ENCODE measurements around the gene BTBD9.

BTBD9 gene

DNA sequence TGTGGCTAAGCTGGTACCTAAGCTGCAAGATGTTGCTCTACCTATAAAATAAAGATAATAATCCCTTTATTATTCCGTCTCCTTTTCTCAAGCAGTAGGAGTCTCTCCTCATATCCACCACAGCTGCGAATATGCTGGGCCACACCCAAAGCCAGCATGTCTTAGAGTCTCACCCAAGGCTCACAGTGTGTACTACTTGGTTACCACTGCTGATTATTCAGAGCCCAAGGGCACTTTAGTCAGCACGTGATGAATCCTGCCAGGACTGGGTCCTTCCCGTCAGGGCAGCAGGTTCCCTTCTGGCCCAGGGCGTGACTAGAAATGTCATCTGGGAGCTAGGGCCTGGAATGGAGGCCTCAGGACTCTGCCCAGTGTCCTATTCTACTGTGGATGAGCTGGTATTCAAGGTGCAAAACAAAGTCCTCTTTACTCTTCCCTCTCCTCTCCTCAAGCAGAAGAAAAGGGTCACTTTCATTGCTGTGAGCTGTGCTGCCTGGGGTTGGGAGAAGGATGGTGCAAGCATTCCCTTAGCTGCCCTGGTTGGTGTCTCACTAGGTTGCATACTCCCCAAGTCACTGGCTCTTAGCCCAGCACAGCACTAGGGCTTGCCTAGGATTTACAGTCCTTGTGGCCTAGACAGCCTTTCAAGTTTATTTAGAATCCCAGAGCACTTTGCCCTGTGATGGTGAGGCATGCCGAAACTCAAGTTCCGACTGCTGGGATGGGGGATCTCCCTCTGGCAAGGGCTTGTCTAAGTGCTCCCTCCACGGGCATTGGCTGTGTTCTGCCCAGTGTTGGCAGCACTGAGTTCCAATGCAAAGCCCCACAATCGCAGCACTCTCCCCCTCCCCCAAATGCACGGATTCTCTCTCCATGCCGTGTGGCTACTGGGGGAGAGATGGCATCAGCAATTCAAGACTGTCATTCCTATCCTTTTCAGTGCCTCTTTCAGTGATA lies 320.2 kb downstream of the BTBD9 start:
- H3K9me3 ChIP-seq (ENCODE audit: low read depth, low read length): no peaks in the 10 kb centered on the region
- TF ChIP-seq POLR2AphosphoS5 (IDR thresholded peaks at IDR 0.05; ENCODE audit: borderline replicate concordance, low read depth, low read length) (no peak), EZH2 (IDR thresholded peaks at IDR 0.05) (no peak), FOXP2 (optimal IDR thresholded peaks at IDR 0.05; ENCODE audit: control extremely low read depth, extremely low read length, insufficient read depth) (no peak)
- no peak overlapping the region for H3K9ac ChIP-seq (ENCODE audit: insufficient read length)
- no peaks in the 10 kb centered on the region for H3K36me3 ChIP-seq (ENCODE audit: insufficient read depth, low read length)
- H3K4me3 ChIP-seq: no peak overlapping the region
- DNase-seq (ENCODE audit: low read depth, low spot score): no peak
- H3K27ac ChIP-seq: no peak overlapping the region

DNA sequence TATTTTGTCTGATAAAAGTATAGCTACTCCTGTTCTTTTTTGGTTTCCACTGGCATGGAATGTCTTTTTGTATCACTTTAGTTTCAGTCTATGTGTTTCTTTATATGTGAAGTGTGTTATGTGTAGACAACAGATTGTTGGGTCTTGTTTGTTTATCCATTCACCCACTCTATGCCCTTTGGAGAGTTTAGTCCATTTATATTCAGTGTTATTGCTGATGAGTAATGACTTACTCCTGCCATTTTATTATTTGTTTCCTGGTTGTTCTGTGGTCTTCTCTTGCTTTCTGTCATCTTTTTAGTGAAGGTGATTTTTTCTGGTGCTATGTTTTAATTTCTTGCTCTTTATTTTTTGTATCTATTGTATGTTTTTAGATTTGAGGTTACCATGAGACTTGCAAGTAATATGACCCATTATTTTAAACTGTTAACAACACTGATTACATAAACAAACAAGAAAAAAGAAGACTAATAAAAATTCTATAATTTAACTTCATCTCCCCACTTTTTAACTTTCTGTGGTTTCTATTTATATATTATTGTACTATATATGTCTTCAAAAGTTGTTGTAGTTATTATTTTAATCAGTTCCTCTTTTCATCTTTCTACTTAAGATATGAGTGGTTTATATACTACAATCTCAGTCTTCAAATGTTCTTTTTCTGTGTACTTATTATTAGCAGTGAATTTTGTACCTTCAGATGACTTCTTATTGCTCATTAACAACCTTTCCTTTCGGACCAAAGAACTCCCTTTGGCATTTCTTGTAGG lies 323.4 kb downstream of the BTBD9 start:
- DNase-seq (ENCODE audit: low read depth, low spot score): no peak
- Histone ChIP-seq H3K36me3 (ENCODE audit: insufficient read depth, low read length) (no peaks in the 10 kb centered on the region), H3K27ac (no peak overlapping the region), H3K4me3 (no peak overlapping the region), H3K9ac (ENCODE audit: insufficient read length) (no peak overlapping the region), H3K9me3 (ENCODE audit: low read depth, low read length) (no peaks in the 10 kb centered on the region)
- no peak for TF ChIP-seq EZH2 (IDR thresholded peaks at IDR 0.05)
- no peak for TF ChIP-seq FOXP2 (optimal IDR thresholded peaks at IDR 0.05; ENCODE audit: control extremely low read depth, extremely low read length, insufficient read depth)
- no peak for TF ChIP-seq POLR2AphosphoS5 (IDR thresholded peaks at IDR 0.05; ENCODE audit: borderline replicate concordance, low read depth, low read length)

GRCh38 chr6:38311201-38311600 lies 328.5 kb downstream of the BTBD9 start:
- no peak for DNase-seq (ENCODE audit: low read depth, low spot score)
- Histone ChIP-seq H3K27ac (no peak overlapping the region), H3K9me3 (ENCODE audit: low read depth, low read length) (no peaks in the 10 kb centered on the region), H3K9ac (ENCODE audit: insufficient read length) (no peak overlapping the region), H3K4me3 (no peak overlapping the region), H3K36me3 (ENCODE audit: insufficient read depth, low read length) (no peaks in the 10 kb centered on the region)
- TF ChIP-seq FOXP2 (optimal IDR thresholded peaks at IDR 0.05; ENCODE audit: control extremely low read depth, extremely low read length, insufficient read depth) (no peak), EZH2 (IDR thresholded peaks at IDR 0.05) (no peak), POLR2AphosphoS5 (IDR thresholded peaks at IDR 0.05; ENCODE audit: borderline replicate concordance, low read depth, low read length) (no peak)

DNA sequence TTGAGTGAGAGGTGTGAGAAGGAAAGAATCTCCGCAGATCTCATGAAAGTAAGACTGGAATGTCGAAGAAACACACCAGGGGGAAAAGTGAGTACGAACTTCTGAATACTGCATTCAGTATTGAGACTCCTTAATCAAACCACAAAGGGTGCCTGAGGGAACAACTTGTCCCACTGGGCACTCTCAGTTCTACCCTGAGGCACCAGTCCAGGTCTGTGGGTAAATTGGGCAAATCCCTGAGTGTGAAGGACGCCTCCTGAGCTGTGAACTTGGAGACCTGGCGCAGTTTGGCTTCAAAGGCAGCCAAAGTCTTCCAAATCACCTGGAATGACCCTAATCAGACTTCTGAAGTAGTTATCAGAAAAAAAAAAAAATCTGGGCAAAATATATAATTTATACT lies 329.7 kb downstream of the BTBD9 start:
- H3K27ac ChIP-seq: no peak overlapping the region
- H3K9ac ChIP-seq (ENCODE audit: insufficient read length): no peak overlapping the region
- no peak overlapping the region for H3K4me3 ChIP-seq
- DNase-seq (ENCODE audit: low read depth, low spot score): no peak
- H3K9me3 ChIP-seq (ENCODE audit: low read depth, low read length): no peaks in the 10 kb centered on the region
- TF ChIP-seq POLR2AphosphoS5 (IDR thresholded peaks at IDR 0.05; ENCODE audit: borderline replicate concordance, low read depth, low read length): no peak
- TF ChIP-seq EZH2 (IDR thresholded peaks at IDR 0.05): no peak
- no peak for TF ChIP-seq FOXP2 (optimal IDR thresholded peaks at IDR 0.05; ENCODE audit: control extremely low read depth, extremely low read length, insufficient read depth)
- H3K36me3 ChIP-seq (ENCODE audit: insufficient read depth, low read length): no peaks in the 10 kb centered on the region

DNA sequence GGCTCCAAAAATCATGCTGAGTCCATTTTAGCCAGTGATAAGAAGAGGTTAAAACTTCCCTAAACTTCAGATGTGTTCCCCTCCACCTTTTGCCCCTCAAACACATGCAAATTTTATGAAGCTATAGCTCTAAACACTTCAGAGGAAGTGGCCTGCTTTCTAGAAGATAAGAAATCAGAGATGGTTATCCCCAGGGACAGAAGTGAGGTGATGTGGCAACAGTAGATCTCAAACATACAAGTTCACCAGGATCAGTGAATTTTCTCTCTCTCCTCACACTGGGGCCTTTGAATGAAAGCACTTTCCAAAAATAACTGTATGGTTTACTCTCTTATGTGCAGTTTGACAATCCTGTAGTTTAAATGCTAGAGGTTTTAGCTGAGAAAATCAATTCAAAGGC lies 332.0 kb downstream of the BTBD9 start:
- H3K4me3 ChIP-seq: no peak overlapping the region

GRCh38 chr6:38306931-38307330 lies 332.8 kb downstream of the BTBD9 start:
- no peak overlapping the region for H3K9ac ChIP-seq (ENCODE audit: insufficient read length)
- H3K36me3 ChIP-seq (ENCODE audit: insufficient read depth, low read length): no peaks in the 10 kb centered on the region
- no peaks in the 10 kb centered on the region for H3K9me3 ChIP-seq (ENCODE audit: low read depth, low read length)
- TF ChIP-seq FOXP2 (optimal IDR thresholded peaks at IDR 0.05; ENCODE audit: control extremely low read depth, extremely low read length, insufficient read depth): no peak
- TF ChIP-seq EZH2 (IDR thresholded peaks at IDR 0.05): no peak
- no peak for TF ChIP-seq POLR2AphosphoS5 (IDR thresholded peaks at IDR 0.05; ENCODE audit: borderline replicate concordance, low read depth, low read length)
- H3K4me3 ChIP-seq: no peak overlapping the region
- no peak overlapping the region for H3K27ac ChIP-seq
- no peak for DNase-seq (ENCODE audit: low read depth, low spot score)

More for the DNA sequence above, 332.0 kb downstream of the BTBD9 start:
- DNase-seq (ENCODE audit: low read depth, low spot score): no peak
- TF ChIP-seq POLR2AphosphoS5 (IDR thresholded peaks at IDR 0.05; ENCODE audit: borderline replicate concordance, low read depth, low read length): no peak
- TF ChIP-seq FOXP2 (optimal IDR thresholded peaks at IDR 0.05; ENCODE audit: control extremely low read depth, extremely low read length, insufficient read depth): no peak
- no peak for TF ChIP-seq EZH2 (IDR thresholded peaks at IDR 0.05)
- H3K9me3 ChIP-seq (ENCODE audit: low read depth, low read length): no peaks in the 10 kb centered on the region
- H3K9ac ChIP-seq (ENCODE audit: insufficient read length): no peak overlapping the region
- H3K27ac ChIP-seq: no peak overlapping the region
- H3K36me3 ChIP-seq (ENCODE audit: insufficient read depth, low read length): no peaks in the 10 kb centered on the region

GRCh38 chr6:38305995-38306681 lies 333.6 kb downstream of the BTBD9 start:
- no peak overlapping the region for H3K27ac ChIP-seq
- DNase-seq (ENCODE audit: low read depth, low spot score): no peak
- H3K4me3 ChIP-seq: no peak overlapping the region

GRCh38 chr6:38302838-38303237 lies 336.9 kb downstream of the BTBD9 start:
- Histone ChIP-seq H3K9ac (ENCODE audit: insufficient read length) (no peak overlapping the region), H3K4me3 (no peak overlapping the region), H3K36me3 (ENCODE audit: insufficient read depth, low read length) (no peaks in the 10 kb centered on the region), H3K27ac (no peak overlapping the region), H3K9me3 (ENCODE audit: low read depth, low read length) (no peaks in the 10 kb centered on the region)
- DNase-seq (ENCODE audit: low read depth, low spot score): no peak
- no peak for TF ChIP-seq EZH2 (IDR thresholded peaks at IDR 0.05)
- no peak for TF ChIP-seq FOXP2 (optimal IDR thresholded peaks at IDR 0.05; ENCODE audit: control extremely low read depth, extremely low read length, insufficient read depth)

More at GRCh38 chr6:38305995-38306681, 333.6 kb downstream of the BTBD9 start:
- Histone ChIP-seq H3K36me3 (ENCODE audit: insufficient read depth, low read length) (no peaks in the 10 kb centered on the region), H3K9ac (ENCODE audit: insufficient read length) (no peak overlapping the region), H3K9me3 (ENCODE audit: low read depth, low read length) (no peaks in the 10 kb centered on the region)
- TF ChIP-seq FOXP2 (optimal IDR thresholded peaks at IDR 0.05; ENCODE audit: control extremely low read depth, extremely low read length, insufficient read depth) (no peak), POLR2AphosphoS5 (IDR thresholded peaks at IDR 0.05; ENCODE audit: borderline replicate concordance, low read depth, low read length) (no peak), EZH2 (IDR thresholded peaks at IDR 0.05) (no peak)
